ENCODE measurements around the gene PCBP4.

DNA sequence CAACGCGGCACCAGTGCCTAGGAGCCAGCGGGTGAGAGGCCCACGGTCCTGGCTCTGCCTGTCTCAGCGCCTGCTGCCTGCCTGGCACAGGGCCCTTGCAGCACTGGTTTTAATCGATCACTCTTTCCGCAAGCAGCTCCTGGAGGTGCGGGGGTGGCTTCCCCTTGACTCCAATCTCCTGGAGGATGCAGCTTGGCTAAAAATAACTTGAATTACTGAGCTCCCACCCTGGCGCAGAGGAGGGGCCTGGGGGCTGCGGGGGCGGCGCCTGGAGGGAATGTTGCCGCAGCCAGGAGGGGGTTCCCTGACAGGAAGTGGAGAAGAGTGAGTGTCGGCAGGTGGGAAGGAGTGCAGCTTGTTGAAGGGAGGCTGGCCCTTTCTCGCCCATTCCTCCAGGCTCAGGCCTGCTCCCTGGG is 38.3 kb upstream of the PCBP4 start:
- TF ChIP-seq CTCF (IDR thresholded peaks at IDR 0.05) (no peak), POLR2A (IDR thresholded peaks at IDR 0.05) (no peak)

All from adrenal gland (tissue), 5 donors.